ENCODE measurements around the gene CLNK. TPM values are rescaled to one million over a fixed set of nuclear protein-coding genes. Genes with fewer than 3 reads are reported as not detected.

The CLNK gene
- total RNA-seq, 1 donor from 2014 or later: not detected

DNA sequence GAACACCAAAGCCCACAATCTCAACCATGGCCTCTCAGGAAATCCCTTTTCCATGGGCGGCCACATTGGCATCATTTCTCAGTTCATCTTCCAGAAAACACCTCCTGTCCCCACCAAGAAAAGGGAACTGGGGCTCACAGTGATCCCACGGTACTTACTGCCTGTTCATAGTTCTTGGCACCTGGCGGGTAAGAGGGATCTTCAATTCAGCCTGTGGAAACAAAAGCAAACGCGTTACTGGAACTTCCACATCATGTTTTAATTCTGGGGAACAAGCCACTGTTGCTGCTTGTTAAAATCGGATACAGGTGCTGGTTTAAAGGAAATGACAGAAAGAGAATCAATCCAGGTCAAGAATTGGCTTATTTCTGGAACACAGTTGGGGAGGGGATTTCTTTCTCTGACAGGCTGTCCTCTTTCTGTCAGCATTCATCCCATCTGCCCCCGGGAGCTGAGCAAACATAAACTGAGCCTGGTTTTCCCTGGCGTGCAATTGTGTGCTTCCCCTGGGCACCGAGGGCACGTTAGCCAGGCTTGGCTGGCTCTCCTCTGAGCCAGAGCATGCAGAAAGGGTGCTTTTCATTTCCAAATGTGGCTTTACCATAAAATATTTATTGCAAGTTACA, 16.8 kb downstream of the CLNK start:
- intact Hi-C loops (cut with micrococcal nuclease): no loop called here

DNA sequence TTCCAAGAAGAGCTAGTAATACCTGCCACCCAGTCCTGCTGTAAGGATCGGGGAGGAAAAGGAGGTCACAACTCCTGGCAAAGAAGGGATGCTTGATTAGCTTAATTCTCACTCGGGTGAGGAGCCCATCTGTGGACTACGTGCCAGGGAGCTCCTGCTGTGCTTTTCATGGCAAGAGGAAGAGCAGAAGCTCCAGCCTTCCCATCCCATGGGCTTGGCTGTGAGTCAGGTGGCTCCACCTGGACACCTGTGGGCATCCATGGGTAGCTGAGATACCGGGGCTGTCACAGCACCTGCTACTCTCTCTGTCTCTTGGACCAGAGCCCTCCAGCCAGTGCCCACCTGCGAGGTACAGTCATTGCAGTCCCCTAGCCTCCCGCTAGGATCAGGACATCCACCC, 18.0 kb downstream of the CLNK start:
- intact Hi-C loops (cut with micrococcal nuclease): no loop called here

DNA sequence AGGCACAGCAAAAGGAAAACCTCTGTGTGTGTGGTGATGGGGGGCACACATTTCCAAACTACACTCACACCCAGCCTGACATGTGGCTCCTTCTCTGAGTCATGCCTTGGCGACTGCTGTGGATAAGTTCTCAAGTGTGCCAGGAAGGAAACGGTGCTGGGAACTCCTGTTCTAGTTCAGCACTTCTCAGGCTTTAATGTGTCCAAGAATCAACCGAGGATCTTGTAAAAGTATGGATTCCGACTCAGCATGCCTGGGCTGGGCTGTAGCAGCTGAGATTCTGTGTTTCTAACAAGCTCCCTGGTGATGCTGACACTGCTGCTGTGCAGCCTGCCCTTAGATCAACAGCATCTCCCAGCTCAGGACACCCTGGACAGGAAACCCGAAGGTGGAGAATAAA, 20.2 kb downstream of the CLNK start:
- intact Hi-C loops (cut with micrococcal nuclease): no loop called here

DNA sequence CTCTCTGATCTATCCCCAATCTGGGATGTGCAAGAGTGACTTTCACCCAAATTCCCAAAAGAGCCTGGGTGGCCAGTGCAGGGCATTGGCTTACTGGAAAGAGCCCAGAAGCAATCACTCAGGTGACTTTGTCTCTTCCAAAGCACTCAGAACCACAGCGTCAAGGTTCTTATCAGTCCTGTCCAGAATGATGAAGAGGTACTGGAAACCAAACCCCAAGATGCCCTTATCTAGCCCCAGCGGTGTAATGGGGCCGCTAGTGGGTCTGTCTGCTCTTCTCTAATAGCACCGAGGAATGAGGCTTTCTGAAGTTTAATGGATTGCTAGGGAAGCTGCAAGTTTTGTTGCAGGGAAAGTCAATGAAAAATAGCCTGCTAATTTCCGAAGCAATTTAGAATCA, 21.6 kb downstream of the CLNK start:
- intact Hi-C loops (cut with micrococcal nuclease): no loop called here

DNA sequence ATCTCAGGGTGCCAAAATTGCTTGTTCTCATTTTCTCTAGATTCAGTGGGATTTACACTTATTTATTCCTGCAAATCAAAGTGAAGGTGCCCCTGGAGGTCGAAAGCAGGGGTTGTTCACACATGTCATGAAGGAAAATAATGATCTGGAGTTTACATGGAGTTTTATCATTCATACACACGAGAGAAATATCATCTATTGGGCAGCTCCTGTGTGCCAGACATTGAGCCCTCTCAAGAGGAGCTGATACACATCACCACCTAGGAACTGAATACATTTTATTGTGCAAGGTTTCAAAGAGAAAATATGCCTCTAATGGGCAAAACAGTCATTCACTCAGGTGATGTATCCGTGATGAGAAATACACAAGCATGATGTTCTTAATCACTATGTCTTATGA, 23.5 kb downstream of the CLNK start:
- intact Hi-C loops (cut with micrococcal nuclease): no loop called here

DNA sequence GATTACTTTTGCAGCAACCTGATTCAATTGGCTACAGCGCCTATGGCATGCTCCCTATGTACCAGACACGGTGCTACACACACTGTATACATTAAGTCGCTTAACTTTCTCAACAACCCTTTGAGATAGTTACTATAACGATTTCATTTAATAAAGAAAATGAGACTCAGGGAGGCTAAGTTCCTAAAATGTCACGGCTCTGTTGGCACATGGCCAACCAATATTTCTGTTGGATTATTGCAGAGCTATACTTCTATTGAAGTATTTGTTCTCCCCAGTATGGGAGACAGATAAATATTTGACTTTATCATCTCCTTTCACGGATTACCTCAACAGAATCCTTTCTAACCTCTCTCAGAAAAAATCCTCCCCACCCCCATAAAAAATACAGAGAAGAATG, 25.3 kb downstream of the CLNK start:
- intact Hi-C loops (cut with micrococcal nuclease): no loop called here

DNA sequence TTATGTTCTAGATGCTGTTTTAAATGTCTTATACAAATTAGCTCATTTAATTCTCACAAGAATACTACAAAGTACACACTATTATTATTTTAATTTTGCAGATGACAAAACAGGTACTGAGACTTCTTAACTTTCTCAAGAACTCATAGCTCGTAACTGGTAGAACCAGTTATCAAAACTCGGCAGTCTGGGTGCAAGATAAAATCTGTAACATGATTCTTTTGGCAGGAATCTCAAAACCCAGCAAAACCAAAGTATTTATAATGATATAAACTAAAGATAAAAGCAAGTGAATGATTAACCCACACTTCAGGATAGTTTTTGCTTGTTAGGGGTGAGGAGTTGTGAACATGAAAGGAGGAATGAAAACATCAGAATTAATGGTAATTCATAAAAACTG, 27.6 kb downstream of the CLNK start:
- intact Hi-C loops (cut with micrococcal nuclease): loop anchor here (1.0 to 2.0 kb wide), 3 partner anchors 14 to 75 kb away; no protein-coding TSS in a partner anchor

DNA sequence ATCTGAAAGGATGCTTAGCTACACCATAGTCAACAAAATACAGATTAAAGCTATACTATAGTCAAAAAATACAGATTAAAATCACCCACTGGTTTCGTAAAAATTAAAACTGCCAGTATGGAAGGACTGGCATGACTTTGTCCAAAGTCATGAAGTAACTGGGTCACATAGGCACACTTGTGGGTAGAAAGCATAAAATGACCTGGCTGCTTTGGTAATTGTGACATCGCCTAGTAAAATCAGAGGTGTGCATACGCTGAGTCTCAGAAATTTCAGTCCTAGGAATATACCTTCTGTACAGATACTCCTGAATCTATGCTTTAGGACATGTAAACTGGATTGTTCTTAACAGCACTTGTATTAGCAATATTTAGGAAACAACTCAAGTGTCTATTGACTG, 28.1 kb downstream of the CLNK start:
- intact Hi-C loops (cut with micrococcal nuclease): loop anchor here (2.0 kb wide), 1 partner anchor 66 kb away; no protein-coding TSS in a partner anchor

DNA sequence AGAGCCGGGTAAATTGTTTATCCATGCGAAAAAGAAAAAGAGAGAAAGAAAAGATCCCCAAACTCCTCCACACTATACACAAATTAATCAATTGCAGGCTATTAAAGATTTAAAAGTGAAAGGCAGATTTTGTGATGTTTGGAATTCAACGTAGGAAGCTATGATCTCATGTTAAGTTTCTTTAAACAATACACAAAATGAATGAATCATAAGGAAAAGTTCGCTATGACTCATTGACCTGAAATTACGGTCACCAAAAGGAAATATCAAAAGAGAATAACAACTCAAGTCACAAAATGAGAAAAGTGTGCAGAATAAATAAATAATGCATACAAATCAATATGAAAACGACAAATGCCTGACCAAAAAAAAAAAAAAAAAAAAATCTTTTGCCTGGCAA, 28.6 kb downstream of the CLNK start:
- intact Hi-C loops (cut with micrococcal nuclease): loop anchor here (2.0 kb wide), 1 partner anchor 67 kb away; no protein-coding TSS in a partner anchor

DNA sequence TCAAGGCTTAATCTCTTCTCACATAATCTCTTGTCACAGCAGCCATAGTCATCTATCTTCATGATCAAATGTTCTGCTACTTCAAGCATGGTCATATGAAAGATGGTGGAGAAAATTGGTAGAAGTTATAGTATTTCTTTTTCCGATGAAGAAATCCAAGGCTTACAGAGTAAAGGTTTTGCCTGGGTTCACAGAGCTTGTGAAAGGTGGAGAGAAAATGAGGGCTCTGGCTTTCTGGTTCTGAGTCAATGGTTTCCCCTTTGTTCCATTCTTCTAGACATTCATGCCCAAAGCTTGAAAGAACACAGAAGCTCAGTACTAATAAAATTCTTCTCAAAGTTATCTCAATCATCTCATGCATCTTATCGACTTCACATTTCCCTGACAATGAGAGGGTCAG, 36.1 kb downstream of the CLNK start:
- intact Hi-C loops (cut with micrococcal nuclease): no loop called here

DNA sequence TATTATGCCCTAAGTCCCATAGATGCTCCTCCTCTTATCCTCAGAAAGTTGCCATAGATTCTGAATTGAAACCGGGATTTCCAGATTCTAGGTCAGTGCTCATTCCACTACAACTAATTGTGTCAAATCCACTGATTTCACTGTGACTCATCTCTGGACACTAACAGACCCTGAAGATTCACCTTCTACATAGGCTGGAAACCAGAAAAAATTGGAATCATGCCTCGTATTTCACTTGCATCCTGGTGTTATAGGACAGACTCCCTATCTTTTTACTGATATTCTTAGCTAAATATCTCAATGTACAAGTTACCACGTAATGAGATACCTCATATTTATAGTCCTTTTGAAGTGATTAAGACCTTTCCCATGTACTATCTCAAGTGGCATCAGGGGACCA, 36.7 kb downstream of the CLNK start:
- intact Hi-C loops (cut with micrococcal nuclease): no loop called here

DNA sequence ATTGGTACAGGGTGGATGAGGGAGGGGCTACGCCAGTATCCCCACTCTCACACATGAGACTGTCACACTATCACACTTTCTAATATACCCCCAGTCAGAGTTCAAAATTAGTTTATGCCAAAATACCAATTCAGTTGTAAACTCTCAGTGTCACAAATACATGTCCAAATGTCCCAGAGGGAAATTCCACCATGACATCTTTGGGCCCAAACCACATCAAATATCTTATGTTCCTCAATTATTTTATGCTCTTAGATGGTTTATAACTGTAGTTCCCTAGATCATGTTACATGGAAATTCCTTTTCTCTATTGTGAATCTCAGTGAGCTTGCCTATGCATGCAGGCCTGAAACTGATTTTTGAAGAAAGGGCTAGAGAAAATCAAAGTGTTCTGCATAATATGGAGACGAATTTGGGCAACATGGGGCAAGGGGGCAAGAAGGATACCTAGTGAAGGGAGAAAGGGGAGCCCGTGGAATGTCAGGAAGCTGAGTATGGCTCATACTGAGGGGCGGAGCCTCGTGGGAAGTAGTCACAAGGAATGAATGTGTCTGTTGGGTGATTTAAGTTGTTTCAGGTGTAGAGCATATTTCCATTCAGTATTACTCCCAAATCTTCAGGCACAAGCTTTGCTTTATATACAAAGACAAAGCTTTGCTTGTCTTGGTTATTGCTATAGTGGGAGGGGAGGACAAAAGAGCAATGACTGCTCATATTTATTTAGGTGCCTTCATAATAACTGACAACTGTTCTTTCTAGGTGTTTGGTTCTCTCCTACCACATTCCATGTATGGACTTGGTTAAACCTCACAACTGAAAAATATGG, 40.8 kb downstream of the CLNK start:
- intact Hi-C loops (cut with micrococcal nuclease): no loop called here

DNA sequence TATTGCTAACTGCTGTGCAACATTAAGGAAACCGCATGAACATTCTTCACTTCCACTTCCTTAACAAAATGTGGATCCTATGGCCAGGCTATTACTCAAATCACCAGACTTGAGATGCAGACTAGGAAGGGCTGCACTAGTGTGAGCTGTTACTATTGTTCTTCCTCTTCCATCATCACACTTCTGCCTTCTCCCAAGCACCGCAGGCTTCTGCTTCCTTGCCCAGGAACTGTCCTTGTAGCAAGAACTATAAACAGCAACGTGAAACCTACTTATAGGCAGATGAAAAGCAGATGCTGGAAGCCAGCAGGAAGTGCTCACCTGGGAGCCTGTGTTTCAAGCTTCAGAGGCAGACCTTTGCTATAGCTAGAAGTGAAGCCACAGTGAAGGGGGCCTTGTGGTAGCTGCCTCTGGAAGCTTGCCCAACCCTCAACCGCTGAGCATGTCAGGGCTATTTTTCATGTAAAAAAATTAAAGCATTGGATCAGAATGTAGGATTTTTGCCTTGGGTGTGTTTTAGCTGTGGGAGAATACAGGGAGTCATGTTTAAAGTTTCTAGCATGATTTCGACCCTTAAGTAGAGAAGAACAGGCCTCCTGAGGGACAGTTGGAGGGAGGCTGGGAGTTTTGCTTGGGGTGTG, 43.9 kb downstream of the CLNK start:
- intact Hi-C loops (cut with micrococcal nuclease): no loop called here

DNA sequence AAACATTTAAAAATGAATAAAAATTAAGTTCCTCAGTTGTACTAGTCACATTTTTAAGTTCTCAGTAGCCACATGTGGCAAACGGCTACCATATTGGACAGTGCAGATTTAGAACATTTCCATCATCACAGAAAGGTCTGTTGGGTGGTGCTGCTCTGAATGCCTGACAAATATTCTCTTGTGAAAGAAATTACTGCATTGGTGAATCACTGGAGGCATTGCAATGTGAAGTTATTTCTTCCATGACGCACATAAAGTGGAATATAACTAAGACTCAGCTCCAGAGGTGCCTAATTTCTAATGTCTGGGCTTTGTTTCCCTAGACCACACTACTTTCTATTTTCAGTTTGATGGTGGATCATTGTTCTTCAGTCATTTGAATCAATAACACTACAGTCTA, 44.9 kb downstream of the CLNK start:
- intact Hi-C loops (cut with micrococcal nuclease): no loop called here

DNA sequence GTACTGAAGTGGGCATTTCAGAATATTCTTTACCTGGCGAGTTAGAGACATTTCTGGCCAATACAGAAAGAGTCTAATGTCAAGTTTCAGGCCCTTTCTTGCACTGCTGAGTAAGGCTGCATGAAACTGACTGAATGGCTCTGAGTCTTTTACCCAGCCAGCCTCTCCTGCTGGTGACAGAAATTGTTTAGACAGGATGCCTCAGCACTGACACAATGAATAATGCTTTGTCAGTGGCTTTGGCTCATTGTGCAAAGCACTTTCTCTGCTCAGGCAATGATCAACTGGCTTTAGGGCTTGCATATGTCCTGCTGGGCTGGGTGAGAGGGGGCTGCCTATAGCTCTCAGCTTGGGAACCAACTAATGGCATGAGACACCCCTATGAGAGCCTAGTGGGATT, 45.5 kb downstream of the CLNK start:
- intact Hi-C loops (cut with micrococcal nuclease): no loop called here

DNA sequence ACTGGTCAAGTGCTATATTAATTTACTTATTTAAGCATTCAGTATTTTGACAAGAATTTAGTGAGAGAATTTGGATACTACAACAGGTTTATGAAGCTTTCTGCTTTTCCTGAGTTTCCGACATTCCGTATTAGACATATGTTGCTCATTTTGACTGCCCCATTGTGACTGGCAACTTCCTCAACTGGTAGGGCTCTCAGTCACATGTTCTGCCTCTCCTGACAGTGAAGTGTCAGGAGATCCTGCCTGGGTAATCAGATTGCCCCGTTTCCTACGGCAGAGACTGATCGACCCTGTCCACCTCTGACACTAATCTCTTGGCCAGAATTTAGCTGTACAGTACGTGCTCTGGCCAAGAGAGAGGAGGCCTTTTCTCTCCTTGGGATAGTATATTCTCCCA, 49.5 kb downstream of the CLNK start:
- intact Hi-C loops (cut with micrococcal nuclease): no loop called here

DNA sequence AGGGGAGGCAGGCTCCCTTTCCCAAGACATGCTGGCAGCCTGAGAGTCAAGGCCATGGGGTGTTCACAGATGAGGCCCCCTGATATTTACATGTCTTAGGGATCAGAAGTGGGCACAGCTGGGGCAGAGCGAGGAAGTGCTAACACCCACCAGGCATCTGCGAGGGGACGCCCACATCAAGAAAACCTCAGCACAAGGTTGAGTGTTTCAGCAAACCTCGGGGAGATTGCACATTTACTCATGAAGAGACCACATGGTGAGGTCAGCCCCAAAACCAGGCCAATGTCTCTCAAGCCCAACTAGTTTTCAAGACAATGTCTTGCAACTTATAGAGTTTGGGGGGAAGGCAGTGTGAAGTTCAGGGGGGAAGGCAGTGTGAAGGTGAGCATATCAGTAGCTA, 55.2 kb downstream of the CLNK start:
- intact Hi-C loops (cut with micrococcal nuclease): no loop called here

DNA sequence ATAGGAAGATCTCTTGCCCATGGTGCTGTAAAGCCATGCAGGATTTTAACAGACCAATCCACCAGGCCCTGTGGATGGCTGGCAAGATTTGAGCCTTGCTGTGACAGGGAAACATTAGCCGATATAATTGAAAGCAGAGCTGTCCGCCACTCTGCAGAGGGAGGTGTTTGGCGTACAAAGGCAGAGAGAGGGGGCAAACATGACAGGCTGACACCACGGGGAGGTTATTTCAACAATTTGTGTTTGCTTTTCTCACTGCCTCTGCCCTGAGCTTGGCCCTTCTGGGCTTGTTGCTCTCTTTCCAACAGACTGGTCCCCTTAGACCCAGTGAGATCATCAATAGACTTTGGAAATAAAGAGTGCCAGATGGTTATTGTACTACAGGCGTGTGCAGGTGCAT, 59.4 kb downstream of the CLNK start:
- intact Hi-C loops (cut with micrococcal nuclease): no loop called here

DNA sequence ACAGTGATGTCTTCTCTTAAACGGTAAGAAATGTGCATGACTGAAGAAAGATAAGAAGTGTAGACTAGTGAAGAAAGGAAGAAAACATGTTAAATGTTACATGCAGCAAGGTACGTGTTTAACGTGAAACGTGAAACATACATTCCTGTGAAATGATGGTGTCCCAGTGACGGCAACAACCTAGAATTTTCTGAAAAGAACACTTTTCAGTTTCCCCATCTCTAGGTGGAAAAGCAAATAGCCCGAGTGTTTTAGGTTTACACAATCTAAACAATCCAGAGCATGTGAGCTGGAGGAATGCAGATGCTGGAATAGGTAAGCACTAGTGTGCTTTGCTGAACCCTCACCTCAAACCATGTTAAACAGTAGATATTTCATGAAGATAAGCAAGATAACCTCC, 60.7 kb downstream of the CLNK start:
- intact Hi-C loops (cut with micrococcal nuclease): no loop called here

DNA sequence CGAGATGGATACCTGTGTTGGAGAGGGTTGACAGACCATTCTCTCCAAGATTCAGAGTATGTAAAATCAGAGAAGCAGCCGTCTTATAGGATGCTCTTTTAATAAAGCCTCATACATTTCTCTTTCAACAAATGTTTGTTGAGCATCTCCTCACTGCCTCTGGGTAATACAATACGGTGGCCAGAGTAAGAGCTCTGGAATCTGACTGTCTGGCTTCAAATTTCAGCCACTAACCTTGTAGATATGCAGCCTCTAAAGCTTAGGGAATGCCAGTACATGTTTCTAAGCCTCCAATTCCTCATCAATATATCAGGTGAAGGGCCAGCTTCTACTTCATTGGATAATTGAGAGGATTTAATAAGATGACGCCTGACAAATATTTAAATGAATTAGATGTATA, 61.3 kb downstream of the CLNK start:
- intact Hi-C loops (cut with micrococcal nuclease): no loop called here

DNA sequence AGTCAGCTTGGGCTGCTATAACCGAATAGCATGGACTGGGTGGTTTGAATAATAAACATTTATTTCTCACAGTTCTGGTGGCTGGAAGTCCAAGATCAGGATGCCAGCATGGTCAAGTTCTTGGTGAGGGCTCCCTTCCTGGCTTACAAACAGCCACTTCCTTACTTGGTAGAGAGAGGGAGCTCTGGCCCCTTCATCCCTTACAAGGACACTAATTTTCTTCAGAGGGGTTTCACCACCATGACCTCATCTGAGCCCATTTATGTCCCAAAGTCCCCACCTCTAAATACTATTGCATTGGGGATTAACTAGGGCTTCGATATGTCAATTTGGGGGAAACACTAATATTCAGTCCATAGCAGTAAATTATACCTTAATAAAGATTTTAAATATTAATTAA, 61.8 kb downstream of the CLNK start:
- intact Hi-C loops (cut with micrococcal nuclease): no loop called here

DNA sequence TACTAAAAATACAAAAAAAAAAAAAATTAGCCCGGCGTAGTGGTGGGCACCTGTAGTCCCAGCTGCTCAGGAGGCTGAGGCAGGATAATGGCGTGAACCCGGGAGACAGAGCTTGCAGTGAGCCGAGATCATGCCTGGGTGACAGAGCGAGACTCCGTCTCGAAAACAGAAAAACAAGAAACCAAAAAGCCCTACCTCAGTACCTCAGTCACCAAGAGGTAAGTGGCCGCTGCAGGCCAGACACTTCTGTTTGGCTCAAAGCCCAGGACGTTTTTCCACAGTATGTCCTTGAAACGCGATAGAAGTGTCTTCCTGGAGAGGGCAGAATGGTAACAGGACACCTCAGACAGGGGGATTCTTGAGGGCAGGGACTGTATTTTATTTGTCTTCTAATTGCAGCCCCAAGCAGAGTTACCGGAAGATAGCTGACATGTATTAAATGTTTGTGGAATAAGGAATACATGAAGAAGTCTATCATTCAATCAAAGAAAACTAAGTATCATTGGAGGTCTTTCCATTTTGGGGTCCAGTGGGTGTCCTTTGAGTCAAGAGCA, 63.6 kb downstream of the CLNK start:
- intact Hi-C loops (cut with micrococcal nuclease): no loop called here

Data from T-helper 2 cell treated with Interferon-gamma antibody and Interleukin-4, amounts not matched to agents 100 ng/mL and 5 ng/mL, for 36 hours (primary cell).